ENCODE measurements around the gene PITPNC1. TPM values are rescaled to one million over a fixed set of nuclear protein-coding genes. Genes with fewer than 3 reads are reported as not detected.
A peak's percentile ranks its signal among the peaks of the same experiment; 100 is the strongest.

The PITPNC1 gene
- total and polyA plus RNA-seq, 2 of the 13 experiments (the other 11 are each of a cell fraction or from before 2014, with no cell fraction given) = 4.1 to 5.7 TPM

GRCh38 chr17:67717624-67718324 is 340.7 kb downstream of the PITPNC1 start, which contains the start of gene NOL11 (continued):
- TF ChIP-seq ZHX2 (IDR thresholded peaks at IDR 0.05; ENCODE audit: low read depth) = peak; percentile 89
- peak; percentile 92; the same call in 1 of the 2 replicates for TF ChIP-seq ZHX2 (CRISPR knock-in tag; IDR thresholded peaks at IDR 0.05; ENCODE audit: borderline replicate concordance)
- no peak for TF ChIP-seq PRDM15 (CRISPR knock-in tag; IDR thresholded peaks at IDR 0.05)
- peak; percentile 96 for TF ChIP-seq MEIS1 (CRISPR knock-in tag; IDR thresholded peaks at IDR 0.05; ENCODE audit: borderline replicate concordance)
- TF ChIP-seq SKI (IDR thresholded peaks at IDR 0.05; ENCODE audit: partially characterized antibody) = peak; percentile 69
- TF ChIP-seq ZNF432 (CRISPR knock-in tag; IDR thresholded peaks at IDR 0.05; ENCODE audit: borderline replicate concordance) = no peak
- no peak for TF ChIP-seq NFIB (CRISPR knock-in tag; IDR thresholded peaks at IDR 0.05; ENCODE audit: borderline replicate concordance)
- no peak; the same call in 1 of the 2 replicates for TF ChIP-seq TOE1 (CRISPR knock-in tag; IDR thresholded peaks at IDR 0.05)
- peak; percentile 66 for TF ChIP-seq ZNF746 (CRISPR knock-in tag; IDR thresholded peaks at IDR 0.05)
- peak; percentile 93 for TF ChIP-seq ZNF891 (CRISPR knock-in tag; IDR thresholded peaks at IDR 0.05)
- TF ChIP-seq ELF3 (CRISPR knock-in tag; IDR thresholded peaks at IDR 0.05) = peak; percentile 100
- peak; percentile 97 for TF ChIP-seq ZNF709 (CRISPR knock-in tag; IDR thresholded peaks at IDR 0.05)
- no peak for TF ChIP-seq NR1H2 (CRISPR knock-in tag; IDR thresholded peaks at IDR 0.05; ENCODE audit: borderline replicate concordance, low read depth)
- TF ChIP-seq TGIF2 (CRISPR knock-in tag; IDR thresholded peaks at IDR 0.05) = peak; percentile 79
- TF ChIP-seq SKIL (CRISPR knock-in tag; IDR thresholded peaks at IDR 0.05; ENCODE audit: borderline replicate concordance) = no peak
- no peak; the same call in 1 of the 2 replicates for TF ChIP-seq THAP8 (CRISPR knock-in tag; IDR thresholded peaks at IDR 0.05; ENCODE audit: borderline replicate concordance)
- TF ChIP-seq NFRKB (IDR thresholded peaks at IDR 0.05) = peak; percentile 64; the same call in 1 of the 2 replicates
